ENCODE results near the gene ANKRD11.

Gene ANKRD11

GRCh38 chr16:89531821-89532526 lies 41.6 kb upstream of the ANKRD11 start:
- TF ChIP-seq CTCF (IDR thresholded peaks at IDR 0.05; ENCODE audit: low read length, missing control alignments), result no peak
- H3K4me3 ChIP-seq (replicated peaks; ENCODE audit: low read depth, low read length), result no peak overlapping the region
- DNase-seq (ENCODE audit: low read depth), result no peak

- no peak for DNase-seq (ENCODE audit: low read depth)
- no peak overlapping the region for H3K4me3 ChIP-seq (replicated peaks; ENCODE audit: low read depth, low read length)
- TF ChIP-seq CTCF (IDR thresholded peaks at IDR 0.05; ENCODE audit: low read length, missing control alignments), result no peak
These were observed 40.3 kb upstream of the ANKRD11 start for GRCh38 chr16:89530401-89531381.

GRCh38 chr16:89529097-89529496 lies 38.7 kb upstream of the ANKRD11 start:
- no peak for TF ChIP-seq CTCF (IDR thresholded peaks at IDR 0.05; ENCODE audit: low read length, missing control alignments)
- H3K4me3 ChIP-seq (replicated peaks; ENCODE audit: low read depth, low read length), result no peak overlapping the region
- no peak for DNase-seq (ENCODE audit: low read depth)

DNA sequence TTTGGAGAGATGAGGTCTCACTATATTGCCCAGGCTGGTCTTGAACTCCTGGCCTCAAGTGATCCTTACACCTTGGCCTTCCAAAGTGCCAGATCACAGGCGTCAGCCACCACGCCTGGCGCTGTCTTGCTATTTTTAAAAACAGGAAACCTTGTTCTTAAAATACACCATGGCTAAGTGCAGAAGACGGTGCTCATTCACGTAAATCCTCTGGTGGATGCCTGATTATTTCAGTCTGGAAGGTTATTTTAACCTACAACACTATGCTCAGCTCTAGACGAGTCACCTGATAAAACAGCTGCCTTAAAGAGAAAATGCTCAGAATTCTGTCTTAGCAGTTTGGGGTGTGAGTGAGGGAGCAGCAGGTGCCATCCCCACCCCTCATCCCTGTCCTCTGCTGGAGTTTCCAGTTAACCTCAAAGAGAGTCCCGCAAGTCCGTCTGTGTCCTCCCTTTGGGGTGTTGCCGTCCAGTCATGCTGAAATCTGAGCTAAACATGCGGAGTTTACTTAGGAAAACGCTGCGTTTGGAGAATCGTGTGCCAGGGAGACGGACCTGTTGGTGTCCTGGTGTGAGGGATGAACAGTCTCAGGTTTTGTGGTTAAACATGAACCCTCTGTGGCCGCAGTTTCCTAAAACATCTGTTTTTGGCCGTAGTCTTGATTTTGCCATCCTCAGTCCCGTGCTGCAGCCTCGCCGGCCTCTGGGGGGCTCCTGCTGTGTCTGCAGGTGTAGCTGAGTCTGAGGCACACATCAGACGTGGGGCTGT lies 35.0 kb upstream of the ANKRD11 start:
- no peak overlapping the region for H3K4me3 ChIP-seq (replicated peaks; ENCODE audit: low read depth, low read length)
- TF ChIP-seq CTCF (IDR thresholded peaks at IDR 0.05; ENCODE audit: low read length, missing control alignments), result no peak
- no peak for DNase-seq (ENCODE audit: low read depth)

DNA sequence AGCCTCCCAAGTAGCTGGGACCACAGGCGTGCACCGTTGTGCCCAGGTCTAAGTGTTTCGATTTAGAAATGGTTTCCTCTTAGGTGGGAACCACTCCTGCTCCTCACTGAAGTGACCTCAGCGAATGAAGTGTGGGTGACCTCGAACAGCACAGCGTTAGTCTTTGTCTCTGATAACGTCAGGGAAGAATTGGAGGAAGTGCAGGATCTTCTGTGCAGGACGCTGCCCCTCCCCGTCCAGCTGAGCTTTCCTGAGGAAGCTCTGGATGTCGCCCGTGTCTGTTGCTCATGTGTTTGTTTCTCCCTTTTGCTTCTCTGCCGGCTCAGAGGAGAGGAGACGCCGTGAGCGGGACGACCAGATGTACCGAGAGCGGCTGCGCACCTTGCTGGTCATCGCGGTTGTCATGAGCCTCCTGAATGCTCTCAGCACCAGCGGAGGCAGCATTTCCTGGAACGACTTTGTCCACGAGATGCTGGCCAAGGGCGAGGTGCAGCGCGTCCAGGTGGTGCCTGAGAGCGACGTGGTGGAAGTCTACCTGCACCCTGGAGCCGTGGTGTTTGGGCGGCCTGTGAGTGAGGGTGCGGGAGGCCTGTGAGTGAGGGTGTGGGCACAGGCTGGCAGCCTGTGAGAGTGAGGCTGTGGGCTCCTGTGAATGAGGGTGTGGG lies 33.5 kb upstream of the ANKRD11 start:
- no peak for TF ChIP-seq CTCF (IDR thresholded peaks at IDR 0.05; ENCODE audit: low read length, missing control alignments)
- H3K4me3 ChIP-seq (replicated peaks; ENCODE audit: low read depth, low read length), result no peak overlapping the region

GRCh38 chr16:89522287-89522686 lies 31.9 kb upstream of the ANKRD11 start:
- no peak for DNase-seq (ENCODE audit: low read depth)
- TF ChIP-seq CTCF (IDR thresholded peaks at IDR 0.05; ENCODE audit: low read length, missing control alignments), result no peak
- no peak overlapping the region for H3K4me3 ChIP-seq (replicated peaks; ENCODE audit: low read depth, low read length)

More for the DNA sequence above, 33.5 kb upstream of the ANKRD11 start:
- no peak for DNase-seq (ENCODE audit: low read depth)

Data from fibroblast of pulmonary artery (primary cell).